ENCODE data around the gene SYNE4. TPM values are rescaled to one million over a fixed set of nuclear protein-coding genes. Genes with fewer than 3 reads are reported as not detected.

The SYNE4 gene
- total RNA-seq, 1 experiment from 2014 or later, result 0.14 TPM

- H3K4me1 Mint-ChIP-seq (ENCODE audit: insufficient read depth, unreplicated experiment), result peaks cover 7% of the 10 kb centered on the region
- H3K27ac Mint-ChIP-seq (ENCODE audit: low read depth, unreplicated experiment), result no peak overlapping the region
- ChIA-PET POLR2A (no interaction called here), CTCF (no interaction called here)
- no peaks in the 10 kb centered on the region for H3K36me3 Mint-ChIP-seq (ENCODE audit: insufficient read depth, unreplicated experiment)
- intact Hi-C loops (cut with micrococcal nuclease), result no loop called here
- H3K4me3 Mint-ChIP-seq (ENCODE audit: unreplicated experiment), result no peak overlapping the region
- no TSS peak for BruUV-seq (replicated peaks)
- H3K27me3 Mint-ChIP-seq (ENCODE audit: insufficient read depth, unreplicated experiment), result no peaks in the 10 kb centered on the region
- no peak for DNase-seq (ENCODE audit: unreplicated experiment)
- H3K9me3 Mint-ChIP-seq (ENCODE audit: unreplicated experiment), result no peaks in the 10 kb centered on the region
- no peak for TF ChIP-seq CTCF (IDR thresholded peaks at IDR 0.05; ENCODE audit: unreplicated experiment)
Observed at GRCh38 chr19:36051637-36052036, 43.0 kb upstream of the SYNE4 start.

- peak; percentile 35 for DNase-seq (ENCODE audit: unreplicated experiment)
- BruUV-seq (replicated peaks), result no TSS peak
- Mint-ChIP-seq H3K4me3 (ENCODE audit: unreplicated experiment) (no peak overlapping the region), H3K4me1 (ENCODE audit: insufficient read depth, unreplicated experiment) (peaks cover 10% of the 10 kb centered on the region), H3K36me3 (ENCODE audit: insufficient read depth, unreplicated experiment) (no peaks in the 10 kb centered on the region), H3K27ac (ENCODE audit: low read depth, unreplicated experiment) (no peak overlapping the region), H3K27me3 (ENCODE audit: insufficient read depth, unreplicated experiment) (no peaks in the 10 kb centered on the region), H3K9me3 (ENCODE audit: unreplicated experiment) (no peaks in the 10 kb centered on the region)
- POLR2A ChIA-PET, result no interaction called here
- CTCF ChIA-PET, result no interaction called here
- no peak for TF ChIP-seq CTCF (IDR thresholded peaks at IDR 0.05; ENCODE audit: unreplicated experiment)
- intact Hi-C loops (cut with micrococcal nuclease), result no loop called here
Observed at GRCh38 chr19:36051236-36051635, 42.6 kb upstream of the SYNE4 start.

- Mint-ChIP-seq H3K9me3 (ENCODE audit: unreplicated experiment) (no peaks in the 10 kb centered on the region), H3K27me3 (ENCODE audit: insufficient read depth, unreplicated experiment) (no peaks in the 10 kb centered on the region), H3K36me3 (ENCODE audit: insufficient read depth, unreplicated experiment) (no peaks in the 10 kb centered on the region), H3K4me3 (ENCODE audit: unreplicated experiment) (no peak overlapping the region), H3K27ac (ENCODE audit: low read depth, unreplicated experiment) (no peak overlapping the region), H3K4me1 (ENCODE audit: insufficient read depth, unreplicated experiment) (peaks cover 12% of the 10 kb centered on the region)
- no TSS peak for BruUV-seq (replicated peaks)
- no peak for TF ChIP-seq CTCF (IDR thresholded peaks at IDR 0.05; ENCODE audit: unreplicated experiment)
- POLR2A ChIA-PET, result interaction anchor here (0.6 to 0.7 kb wide), 2 partner anchors 16 to 119 kb away, joined by 3 to 4 read pairs; no protein-coding TSS in a partner anchor
- peak; percentile 81 for DNase-seq (ENCODE audit: unreplicated experiment)
- CTCF ChIA-PET, result interaction anchor here (0.7 to 0.8 kb wide), 2 partner anchors 12 to 54 kb away, joined by 3 read pairs; partner anchors contain the start of gene SDHAF1
- intact Hi-C loops (cut with micrococcal nuclease), result no loop called here
Observed at GRCh38 chr19:36049080-36049698, 40.6 kb upstream of the SYNE4 start.

GRCh38 chr19:36047835-36048234, 39.2 kb upstream of the SYNE4 start:
- no peak overlapping the region for H3K27ac Mint-ChIP-seq (ENCODE audit: low read depth, unreplicated experiment)
- peaks cover 4% of the 10 kb centered on the region for H3K36me3 Mint-ChIP-seq (ENCODE audit: insufficient read depth, unreplicated experiment)
- no TSS peak for BruUV-seq (replicated peaks)
- DNase-seq (ENCODE audit: unreplicated experiment), result no peak
- no peak overlapping the region for H3K4me3 Mint-ChIP-seq (ENCODE audit: unreplicated experiment)
- intact Hi-C loops (cut with micrococcal nuclease), result no loop called here
- no peak for TF ChIP-seq CTCF (IDR thresholded peaks at IDR 0.05; ENCODE audit: unreplicated experiment)
- POLR2A ChIA-PET, result no interaction called here
- peaks cover 17% of the 10 kb centered on the region for H3K4me1 Mint-ChIP-seq (ENCODE audit: insufficient read depth, unreplicated experiment)
- H3K9me3 Mint-ChIP-seq (ENCODE audit: unreplicated experiment), result no peaks in the 10 kb centered on the region
- H3K27me3 Mint-ChIP-seq (ENCODE audit: insufficient read depth, unreplicated experiment), result no peaks in the 10 kb centered on the region
- CTCF ChIA-PET, result interaction anchor here (1.1 kb wide), 1 partner anchor 26 kb away, joined by 5 read pairs; no protein-coding TSS in a partner anchor
